Right hindlimb (tissue), 1 donor: ENCODE data around the gene MAP2.
"Not testable (repeated sequence)": the region's sequence is repeated elsewhere in the genome, so short reads cannot be mapped to it uniquely, and the experiment has no call there.

Source experiments
- DNase-seq: peaks from one replicate; pipeline ENCODE4 v3.0.0-alpha.2; 2018

MAP2 gene

DNA sequence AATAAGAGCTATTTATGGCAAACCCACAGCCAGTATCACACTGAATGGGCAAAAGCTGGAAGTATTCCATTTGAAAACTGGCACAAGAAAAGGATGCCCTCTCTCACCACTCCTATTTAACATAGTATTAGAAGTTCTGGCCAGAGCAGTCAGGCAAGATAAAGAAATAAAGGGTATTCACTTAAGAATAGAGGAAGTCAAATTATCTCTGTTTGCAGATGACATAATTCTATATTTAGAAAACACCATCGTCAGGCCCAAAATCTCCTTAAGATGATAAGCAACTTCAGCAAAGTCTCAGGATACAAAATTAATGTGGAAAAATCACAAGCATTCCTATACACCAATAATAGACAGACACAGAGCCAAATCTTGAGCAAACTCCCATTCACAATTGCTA lies 68.4 kb downstream of the MAP2 start:
- DNase-seq = not testable (repeated sequence)

DNA sequence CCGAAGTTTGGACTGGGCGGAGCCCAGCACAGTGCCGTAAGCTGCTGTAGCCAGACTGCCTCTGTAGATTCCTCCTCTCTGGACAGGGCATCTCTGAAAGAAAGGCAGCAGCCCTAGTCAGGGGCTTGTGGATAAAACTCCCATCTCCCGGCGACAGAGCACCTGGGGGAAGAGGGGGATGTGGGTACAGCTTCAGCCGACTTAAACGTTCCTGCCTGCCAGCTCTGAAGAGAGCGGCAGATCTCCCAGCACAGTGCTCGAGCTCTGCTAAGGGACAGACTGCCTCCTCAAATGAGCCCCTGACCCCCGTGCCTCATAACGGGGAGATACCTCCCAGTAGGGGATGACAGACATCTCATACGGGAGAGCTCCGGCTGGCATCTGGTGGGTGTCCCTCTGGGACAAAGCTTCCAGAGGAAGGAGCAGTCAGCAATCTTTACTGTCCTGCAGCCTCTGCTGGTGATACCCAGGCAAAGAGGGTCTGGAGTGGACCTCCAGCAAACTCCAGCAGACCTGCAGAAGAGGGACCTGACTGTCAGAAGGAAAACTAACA lies 71.3 kb downstream of the MAP2 start:
- DNase-seq = not testable (repeated sequence)

DNA sequence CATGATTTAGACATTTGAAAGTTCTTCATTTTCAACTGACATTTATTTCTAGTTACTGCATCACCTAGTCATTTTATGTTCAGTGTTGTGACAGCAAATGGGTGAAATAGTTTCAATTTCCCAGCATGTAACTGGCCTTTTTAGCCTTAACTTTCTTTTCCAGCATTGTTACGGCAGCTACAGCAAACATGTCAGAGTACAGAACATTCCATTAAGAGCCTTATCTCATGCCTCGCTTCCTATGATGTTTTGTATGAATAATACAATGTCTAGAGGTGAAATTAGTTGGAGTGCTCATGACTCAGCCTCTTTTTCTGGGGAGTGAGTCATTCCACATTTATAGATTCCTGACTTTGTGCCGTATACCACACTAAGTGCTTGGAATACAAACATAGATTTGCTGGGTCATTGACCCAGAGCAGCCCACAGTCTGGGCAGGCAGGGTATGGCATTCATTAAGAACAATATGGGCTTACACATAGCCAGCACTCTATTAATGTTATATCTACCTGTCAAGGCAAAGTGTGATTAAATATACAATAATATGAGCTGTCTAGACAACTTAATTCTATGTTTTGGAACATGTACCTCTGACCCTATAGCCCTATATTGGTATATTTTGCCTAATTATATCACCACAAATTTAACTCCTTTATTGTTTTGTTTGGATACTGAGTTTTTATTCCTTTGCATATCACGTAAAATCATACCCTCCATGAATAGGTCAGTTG lies 72.2 kb downstream of the MAP2 start:
- DNase-seq = no peak

DNA sequence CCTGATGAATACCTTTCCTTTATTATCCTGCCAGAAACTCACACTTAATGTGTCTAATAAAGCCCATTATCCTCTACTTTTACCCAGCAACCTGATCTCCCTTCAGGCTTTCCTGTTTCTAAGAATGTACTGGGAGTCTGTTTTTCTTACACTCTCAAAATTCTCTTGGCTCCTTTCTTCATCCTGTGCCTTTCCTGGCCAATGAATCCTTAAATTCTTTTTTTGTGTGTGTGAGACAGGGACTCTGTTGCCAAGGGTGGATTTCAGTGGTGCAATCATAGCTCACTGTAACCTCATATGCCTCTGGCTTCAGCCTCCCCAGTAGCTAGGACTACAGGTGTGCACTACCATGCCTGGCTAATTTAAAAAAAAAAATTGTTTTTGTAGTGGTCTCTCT lies 72.7 kb downstream of the MAP2 start:
- no peak for DNase-seq

DNA sequence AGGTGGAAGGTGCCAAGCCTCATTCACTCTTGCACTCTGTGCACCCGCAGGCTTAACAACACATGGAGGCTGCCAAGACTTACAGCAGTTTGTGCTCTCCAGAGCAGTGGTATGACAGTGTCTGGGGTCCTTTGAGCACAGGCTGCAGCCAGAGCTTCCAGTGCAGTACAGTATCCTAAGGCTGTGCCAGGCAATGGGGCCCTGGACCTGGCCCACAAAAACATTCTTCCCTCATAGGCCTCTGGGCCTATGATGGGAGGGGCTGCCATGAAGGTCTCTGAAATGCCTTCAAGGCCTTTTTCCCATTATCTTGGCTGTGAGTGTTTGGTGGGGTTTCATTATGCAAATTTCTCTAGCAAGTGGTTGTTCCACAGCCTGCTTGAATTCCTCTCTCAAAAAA lies 74.8 kb downstream of the MAP2 start:
- no peak for DNase-seq

DNA sequence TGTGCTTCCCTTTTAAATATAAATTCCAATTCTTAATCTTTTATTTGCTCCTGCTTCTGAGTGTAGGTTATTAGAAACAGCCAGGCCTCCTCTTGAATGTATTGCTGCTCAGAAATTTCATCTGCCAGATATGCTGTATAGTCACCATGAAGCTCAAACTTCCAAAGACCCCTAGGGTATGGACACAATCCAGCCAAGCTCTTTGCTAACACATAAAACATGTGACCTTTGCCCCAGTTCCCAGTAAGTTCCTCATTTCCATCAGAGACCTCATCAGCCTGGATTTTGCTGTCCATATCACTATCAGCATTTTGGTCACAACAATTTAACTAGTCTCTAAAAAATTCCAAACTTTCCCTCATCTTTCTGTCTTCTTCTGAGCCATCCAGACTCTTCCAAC lies 75.2 kb downstream of the MAP2 start:
- DNase-seq = no peak

DNA sequence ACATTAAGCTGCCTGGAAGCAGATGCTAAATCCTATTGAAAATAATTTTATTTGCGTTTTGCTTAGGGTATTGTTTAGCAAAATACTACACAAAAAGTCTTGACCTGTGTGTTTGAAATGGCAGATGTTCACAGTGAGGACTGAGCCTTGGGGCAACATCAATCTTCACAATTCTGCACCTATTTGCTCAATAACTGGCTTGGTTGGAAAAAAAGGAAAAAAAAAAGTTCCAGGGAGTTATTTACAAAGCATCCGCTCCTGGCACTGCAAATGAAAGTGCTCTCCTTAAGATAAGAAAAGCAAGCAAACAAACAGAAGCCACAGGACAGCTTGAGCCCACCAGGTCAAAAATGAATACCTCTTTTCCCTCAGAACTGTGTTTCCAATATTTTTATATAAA lies 77.7 kb downstream of the MAP2 start:
- DNase-seq = no peak

DNA sequence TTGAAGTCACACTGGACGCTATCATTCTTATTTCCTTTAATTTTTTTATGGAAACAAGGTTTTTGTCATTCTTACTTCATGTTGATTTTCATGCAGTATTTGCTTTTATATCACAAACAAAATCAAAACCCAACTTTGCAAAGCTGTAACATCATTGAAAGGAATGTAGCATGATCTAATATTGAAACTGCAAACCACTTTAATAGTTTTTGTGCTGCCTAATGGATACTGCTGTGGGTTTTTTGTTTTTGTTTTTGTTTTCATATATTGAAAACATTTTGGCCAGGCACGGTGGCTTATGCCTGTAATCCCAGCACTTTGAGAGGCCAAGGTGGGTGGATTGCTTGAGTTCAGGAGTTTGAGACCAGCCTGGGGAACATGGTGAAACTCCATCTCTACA lies 81.6 kb downstream of the MAP2 start:
- no peak for DNase-seq

DNA sequence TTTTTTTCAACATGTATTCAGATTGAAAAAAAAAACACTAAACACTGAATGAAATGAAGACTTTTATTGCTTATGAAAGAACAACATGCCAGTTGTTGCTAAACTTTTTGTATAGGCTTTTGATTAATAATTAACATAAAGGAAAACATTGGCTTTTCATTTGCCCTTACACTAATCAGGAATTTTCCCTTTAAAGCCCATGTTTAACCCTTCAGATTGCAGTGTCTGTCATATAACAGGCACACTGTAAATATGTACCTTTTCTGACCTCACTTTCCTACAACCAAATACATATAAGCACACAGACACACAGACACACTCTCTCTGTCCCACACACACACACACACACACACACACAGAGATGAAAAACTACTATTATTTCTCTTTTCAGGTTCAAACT lies 84.4 kb downstream of the MAP2 start:
- DNase-seq = no peak

DNA sequence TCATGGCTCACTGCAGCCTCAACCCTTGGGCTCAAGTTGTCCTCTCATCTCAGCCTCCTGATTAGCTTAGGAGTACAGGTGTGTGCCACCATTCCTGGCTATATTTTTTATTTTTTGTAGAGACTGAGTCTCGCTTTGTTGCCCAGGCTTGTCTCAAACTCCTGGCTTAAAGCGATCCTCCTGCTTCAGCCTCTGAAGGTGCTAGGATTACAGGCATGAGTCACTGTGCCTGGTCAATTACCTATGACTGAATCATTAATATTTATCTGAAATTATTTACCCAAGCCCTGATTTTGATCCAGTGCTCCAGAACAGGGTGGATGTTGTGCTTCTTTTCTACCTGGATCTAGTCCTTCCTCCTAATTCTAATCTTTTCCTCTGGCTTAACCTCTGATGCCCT lies 87.8 kb downstream of the MAP2 start:
- no peak for DNase-seq

DNA sequence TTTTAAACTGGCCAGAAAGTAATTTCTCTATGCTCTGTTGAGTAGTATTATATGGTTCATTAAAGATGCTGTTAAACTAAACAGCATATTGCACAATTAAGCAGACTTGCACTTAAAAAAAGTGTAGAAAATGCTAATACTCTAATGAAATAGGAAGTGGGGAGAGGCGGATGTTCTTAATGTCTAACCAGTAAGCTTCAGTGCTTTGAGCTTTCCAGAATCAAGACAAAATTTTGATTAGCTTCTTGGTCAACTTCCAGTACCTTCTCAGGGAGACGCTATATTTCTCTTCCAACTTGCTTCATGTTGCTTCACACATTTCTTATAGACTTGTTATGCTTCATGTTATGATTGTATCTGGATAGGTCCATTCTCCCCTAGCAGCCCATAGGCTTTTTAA lies 89.1 kb downstream of the MAP2 start:
- DNase-seq = no peak

DNA sequence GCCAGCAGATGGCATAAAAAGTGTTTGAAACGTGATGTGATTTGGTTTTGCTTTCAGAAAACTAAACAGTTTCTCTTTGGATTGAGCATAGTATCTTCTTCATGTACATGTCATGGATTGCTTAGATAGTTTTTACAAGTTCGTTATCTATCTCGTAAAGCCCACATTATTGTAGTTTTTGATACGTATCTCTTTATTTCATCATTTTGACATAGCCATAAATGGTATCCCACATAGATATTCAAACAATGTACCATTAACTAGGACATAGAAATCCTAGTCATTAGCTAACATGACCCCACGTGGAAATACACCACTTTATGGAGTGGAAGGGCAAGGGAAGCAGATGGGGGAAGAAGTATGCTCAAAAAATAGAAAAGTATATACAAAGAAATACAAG lies 93.6 kb downstream of the MAP2 start:
- no peak for DNase-seq

DNA sequence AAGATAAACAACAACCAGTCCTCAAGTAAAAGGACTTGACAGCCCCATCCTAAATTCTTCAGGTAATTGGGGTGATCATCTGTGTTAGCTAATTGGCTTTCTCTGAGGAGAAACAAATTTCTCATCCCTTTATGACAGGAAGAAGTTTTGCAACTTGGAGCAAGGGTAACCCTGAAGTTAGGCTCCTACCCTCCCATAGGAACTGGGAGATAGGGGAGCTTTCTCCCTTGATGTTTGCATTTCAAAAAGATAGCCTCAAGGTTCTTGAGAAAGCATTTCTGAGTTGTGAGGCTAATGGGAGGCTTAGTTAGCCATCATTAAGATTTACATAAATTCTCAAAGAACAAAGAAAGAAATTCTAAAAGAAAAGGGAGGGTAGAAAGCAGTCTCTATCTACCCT lies 95.4 kb downstream of the MAP2 start:
- DNase-seq = no peak

DNA sequence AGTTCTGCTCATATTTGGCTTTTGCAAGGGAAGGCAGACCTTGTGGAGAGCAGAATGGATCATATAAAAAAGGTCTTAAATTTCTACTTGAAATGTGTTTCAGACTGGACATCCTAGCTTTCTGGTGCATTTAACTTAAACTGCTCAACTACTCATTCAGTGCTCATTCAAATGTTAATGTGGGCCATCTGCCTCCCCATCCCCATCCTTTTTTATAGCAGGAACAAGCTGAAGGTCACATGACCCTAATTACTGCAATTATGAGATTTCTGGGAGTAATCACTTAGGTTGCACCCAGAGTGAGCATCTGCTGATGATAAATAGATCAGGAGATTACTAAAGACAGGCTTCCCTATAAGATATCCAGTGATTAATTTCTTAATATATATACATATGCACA lies 96.1 kb downstream of the MAP2 start:
- DNase-seq = no peak

DNA sequence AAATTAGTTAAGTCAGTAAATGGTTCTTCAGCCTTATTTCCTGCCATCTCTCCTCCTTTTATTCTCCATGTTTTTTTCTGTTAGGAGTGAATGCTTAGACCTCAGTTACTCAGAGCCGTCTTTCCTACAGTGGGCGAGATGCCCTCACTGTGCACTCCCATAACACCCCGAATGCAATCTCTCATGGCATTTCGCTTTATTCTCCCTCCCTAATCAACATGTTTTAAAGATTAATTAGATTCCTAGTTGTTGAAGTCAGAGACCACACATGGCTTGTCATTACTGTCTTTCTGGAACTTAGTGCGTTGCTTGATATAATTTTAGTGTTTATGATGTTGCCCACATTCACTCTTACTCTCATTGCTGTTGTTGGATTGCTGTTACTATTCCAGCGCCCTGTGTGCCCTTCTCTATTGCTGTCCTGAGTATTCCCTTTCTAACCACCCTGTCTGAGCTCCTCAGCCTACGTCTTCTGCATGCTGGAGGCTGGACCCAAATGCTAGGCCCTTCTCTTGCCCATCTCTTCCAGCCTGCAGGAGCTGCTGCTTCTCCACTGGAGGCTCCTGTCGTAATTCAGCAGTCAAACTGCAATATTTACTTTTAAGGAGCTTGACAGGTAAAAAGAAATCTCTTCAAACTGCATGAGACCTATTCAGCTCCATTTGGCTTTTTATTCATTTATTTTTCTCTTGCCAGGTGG lies 99.3 kb downstream of the MAP2 start:
- DNase-seq = no peak

DNA sequence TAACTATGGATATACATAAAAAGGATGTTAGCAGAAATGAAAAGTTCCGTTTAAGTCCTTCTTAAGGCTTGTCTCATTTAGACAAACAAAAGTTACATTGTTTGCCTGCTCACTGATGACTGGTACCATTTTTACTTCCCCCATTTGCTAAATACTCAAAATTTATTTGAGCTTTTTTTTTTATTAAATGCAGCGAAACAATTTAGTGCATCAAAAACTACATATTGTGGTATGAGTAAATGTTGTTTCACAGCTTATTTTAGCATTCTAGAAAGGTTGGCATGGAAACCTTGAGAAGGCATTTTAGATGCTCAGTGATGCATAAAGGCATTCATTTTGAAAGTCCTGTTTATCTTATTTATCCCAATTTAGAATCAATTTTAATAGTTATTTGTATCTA lies 100.0 kb downstream of the MAP2 start:
- DNase-seq = no peak

DNA sequence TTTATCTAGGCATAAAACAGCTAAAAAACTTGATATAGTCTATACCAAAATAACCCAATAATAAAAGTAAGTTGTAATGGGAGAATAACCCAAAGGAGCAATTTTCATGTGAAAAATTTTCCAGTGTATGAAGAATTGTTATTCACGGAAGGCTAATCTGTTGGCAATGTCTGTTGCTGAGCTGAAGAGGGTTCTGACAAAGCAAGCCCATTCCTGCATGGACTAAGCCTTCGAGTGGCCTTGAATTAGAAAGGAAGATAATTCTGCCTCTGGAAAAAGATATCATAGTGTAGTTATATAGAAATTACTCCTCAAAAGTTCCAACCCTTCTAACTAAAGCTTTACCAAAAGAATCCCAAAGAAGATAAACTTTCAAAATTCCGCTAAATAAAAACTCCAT lies 101.5 kb downstream of the MAP2 start:
- no peak for DNase-seq

DNA sequence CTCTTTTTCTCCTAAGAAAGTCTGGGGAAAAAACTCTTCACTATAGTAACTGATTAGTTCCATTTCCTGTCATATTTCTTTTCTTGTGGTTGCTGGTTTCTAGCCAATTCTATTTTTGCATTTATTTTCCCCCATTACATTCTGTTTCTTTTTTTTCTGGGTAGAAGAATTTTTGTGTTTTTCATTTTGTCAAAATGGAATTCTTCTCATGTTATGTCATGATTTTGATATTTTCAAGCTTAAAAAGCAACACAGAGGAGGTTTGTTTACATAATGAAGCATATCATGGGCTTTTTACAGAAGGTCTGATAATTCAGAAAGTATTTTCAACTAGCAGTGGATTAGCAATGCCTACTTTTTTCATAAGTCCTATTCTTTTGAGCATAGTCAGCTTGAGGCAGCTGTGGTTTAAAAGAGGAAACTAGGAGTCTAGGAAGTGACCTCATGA lies 102.0 kb downstream of the MAP2 start:
- DNase-seq = no peak

DNA sequence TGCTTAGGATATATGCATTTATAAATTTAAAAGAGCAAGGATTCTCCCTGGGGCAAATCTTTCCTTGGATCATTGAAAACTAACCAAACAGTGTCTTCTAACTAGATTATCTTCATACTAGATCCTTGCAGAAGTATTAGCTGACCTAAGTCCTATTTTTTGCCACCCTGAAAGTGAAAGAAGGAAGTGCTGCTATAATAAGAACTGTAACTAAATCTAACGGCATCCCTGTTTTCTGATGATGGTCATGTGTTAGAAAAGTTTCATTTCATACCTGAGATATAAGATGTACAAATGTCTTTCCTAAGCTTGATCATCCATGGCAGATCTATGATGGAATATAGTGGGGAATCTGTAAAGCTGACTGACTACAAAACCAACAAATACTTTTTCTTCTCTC lies 102.7 kb downstream of the MAP2 start:
- no peak for DNase-seq

DNA sequence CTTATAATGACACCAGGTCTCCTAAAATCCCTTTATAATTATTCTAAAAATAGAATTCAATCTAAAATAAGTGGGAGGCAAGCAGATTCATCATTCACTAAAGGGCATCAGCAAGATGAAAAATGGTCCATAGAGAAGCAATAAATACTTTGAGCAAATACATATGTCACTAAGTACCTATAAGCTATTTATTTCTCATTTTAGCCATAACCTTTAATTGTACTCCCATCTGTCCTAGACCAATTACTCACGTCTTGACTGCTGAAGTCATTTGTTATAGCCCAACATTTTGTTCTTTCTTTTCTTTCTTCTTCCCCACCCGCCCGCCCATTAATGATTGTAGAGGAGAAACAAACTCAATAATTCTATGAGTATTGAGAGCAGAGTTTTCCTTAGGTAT lies 105.7 kb downstream of the MAP2 start:
- DNase-seq = no peak

DNA sequence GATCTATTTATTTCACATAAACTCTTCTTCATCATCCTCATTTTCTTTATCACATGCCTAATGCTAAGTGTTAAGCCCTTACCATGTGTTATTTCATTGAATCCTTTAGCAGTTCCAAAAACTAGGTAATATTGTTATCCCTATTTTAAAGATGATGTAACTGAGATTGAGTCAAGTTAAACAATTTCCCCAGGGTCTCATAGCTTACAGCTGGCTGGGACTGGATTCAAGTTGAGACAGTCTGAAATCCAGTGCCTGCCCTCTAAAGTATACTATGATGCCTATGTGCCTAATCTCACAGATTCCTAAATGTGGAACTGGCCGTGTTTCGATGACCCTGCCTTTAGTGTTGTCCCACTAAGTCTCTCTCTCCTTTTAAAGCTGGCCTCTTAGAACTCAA lies 108.5 kb downstream of the MAP2 start:
- DNase-seq = no peak

DNA sequence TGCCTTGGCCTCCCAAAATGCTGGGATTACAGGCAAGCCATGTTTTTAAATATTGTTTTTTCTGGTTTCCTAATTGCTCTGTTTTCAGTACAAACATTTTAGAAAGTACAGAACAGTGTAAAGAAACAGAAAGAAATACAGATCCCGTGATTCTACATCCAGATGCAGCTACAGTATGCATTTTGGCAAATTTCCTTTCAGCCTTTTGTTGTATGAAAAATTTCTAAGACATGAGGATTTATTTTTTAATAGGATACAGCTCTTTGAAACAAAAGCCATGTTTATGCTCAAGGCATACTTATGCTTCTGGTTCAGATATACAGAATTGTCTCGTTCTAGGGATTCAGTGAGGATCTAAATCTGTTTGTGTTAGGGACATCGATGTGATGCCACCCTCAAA lies 109.5 kb downstream of the MAP2 start:
- DNase-seq = no peak

DNA sequence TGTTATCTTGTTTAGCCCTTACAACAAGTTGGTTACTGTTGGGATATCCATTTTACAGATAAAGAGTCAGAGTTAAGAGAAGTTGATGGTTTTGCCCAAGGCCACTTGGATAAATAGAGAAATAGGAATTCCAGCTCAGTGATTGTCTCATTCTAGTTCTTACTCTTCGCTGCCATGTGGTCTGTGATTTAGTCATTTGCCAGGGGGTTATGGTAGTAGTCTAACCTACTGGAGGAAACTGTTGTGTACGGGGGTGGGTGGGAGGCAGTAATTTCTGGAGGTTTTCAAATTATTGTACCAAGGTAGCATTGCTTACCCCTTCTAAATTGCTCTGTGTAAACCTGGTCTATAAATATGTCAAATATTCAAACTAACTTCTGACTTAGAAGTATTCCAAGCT lies 110.4 kb downstream of the MAP2 start:
- DNase-seq = no peak

DNA sequence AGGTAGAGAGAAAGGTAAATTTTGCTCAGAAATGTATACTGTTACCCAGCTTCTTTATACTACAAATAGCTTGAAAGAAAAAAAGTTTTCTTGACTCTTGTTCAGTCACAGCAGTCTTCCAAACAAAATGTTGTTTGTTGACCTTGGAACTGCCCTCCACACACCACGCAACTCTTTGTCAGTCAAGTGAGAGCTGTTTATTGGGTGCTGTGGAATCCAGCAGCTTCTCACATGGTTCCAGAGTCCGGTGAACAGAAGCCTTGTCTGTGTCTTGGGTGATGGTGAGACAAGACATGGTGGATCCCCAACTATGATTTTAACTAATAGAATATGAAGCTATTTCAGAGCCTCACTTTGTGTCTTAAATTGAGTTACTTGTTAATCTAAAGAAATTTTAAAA lies 112.5 kb downstream of the MAP2 start:
- no peak for DNase-seq

DNA sequence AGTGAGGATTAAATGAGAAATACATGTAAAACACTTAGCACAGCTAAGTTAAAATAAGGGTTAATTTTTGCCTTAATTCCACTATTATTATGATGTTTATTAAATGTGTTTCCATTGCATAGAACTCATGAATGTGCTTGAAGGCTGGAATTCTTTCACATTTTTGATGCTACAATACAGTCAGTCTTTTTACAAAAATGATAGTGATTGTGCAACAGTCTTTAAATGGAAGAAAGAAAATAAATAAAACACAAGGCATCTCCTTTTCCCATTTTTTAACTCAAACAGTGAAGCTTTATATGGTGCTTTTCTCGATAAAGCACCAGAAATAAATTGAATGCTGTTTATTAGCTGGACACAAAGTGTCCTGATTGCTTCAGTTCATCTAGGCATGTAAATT lies 123.9 kb downstream of the MAP2 start:
- DNase-seq = no peak
